ENCODE measurements around the gene TRIM15.
"Not testable (repeated sequence)": the region's sequence is repeated elsewhere in the genome, so short reads cannot be mapped to it uniquely, and the experiment has no call there.

DNA sequence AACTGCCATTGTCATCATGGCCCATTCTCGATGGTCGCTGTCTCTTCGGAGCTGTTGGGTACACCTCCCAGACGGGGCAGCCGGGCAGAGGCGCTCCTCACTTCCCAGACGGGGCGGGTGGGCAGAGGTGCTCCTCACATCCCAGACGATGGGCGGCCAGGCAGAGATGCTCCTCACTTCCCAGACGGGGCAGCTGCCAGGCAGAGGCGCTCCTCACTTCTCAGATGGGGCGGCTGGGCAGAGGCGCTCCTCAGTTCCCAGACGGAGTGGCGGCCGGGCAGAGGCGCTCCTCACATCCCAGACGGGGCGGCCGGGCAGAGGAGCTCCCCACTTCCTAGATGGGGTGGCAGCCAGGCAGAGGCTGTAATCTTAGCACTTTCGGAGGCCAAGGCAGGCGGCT is 58.6 kb downstream of the TRIM15 start:
- TF ChIP-seq EZH2phosphoT487 (IDR thresholded peaks at IDR 0.05; ENCODE audit: insufficient read depth, low read depth); EZH2 (IDR thresholded peaks at IDR 0.05; ENCODE audit: insufficient read depth, poor library complexity, severe bottlenecking): not testable (repeated sequence)

Measured in GM23248 (cell line).